CD4-positive, alpha-beta T cell (primary cell): ENCODE results near the gene RAMAC. TPM values are rescaled to one million over a fixed set of nuclear protein-coding genes. Genes with fewer than 3 reads are reported as not detected.

Source experiments
- ATAC-seq: fragments of 200-7000 bp; cut with Tn5 transposase; one replicate; pipeline ENCODE4 v1.10.0; 2022; ENCODE audit warnings: mild to moderate bottlenecking; ENCODE audit not compliant: poor library complexity
- CTCF ChIA-PET: fragments of 350-600 bp; sonication (Branson Sonifier 250); formaldehyde crosslinking; loops from one replicate; lab custom pipeline; 2021; ENCODE audit warnings: antibody characterized with exemption, inconsistent platforms; lab: Charles Lee
- POLR2A ChIA-PET: fragments of 350-600 bp; sonication (Branson Sonifier 250); formaldehyde crosslinking; loops from one replicate; lab custom pipeline; 2021; ENCODE audit warnings: antibody characterized with exemption, inconsistent platforms; lab: Charles Lee
- DNase-seq, 14 experiments: peaks; one replicate each; pipeline ENCODE4 v3.0.0-alpha.2; 2013 to 2020; ENCODE audit warnings: mixed read lengths in 2 of 14
- H3K27ac ChIP-seq, 2 donors: one replicate each; pipeline versions ENCODE4 v1.5.1 to v1.7.0; 2013; ENCODE audit warnings: low read length in 2 of 2, low read depth in 1 of 2, mild to moderate bottlenecking in 1 of 2
- H3K27me3 ChIP-seq, 2 experiments: 1 replicate in 1 of 2; 2 replicates in 1 of 2; pipeline versions ENCODE4 v1.6.1 to v1.7.0; 2013; ENCODE audit warnings: low read length in 2 of 2, control low read depth in 1 of 2, mild to moderate bottlenecking in 1 of 2, moderate library complexity in 1 of 2; ENCODE audit not compliant: insufficient read depth in 2 of 2, control insufficient read depth in 1 of 2
- H3K36me3 ChIP-seq: one replicate; pipeline ENCODE4 v1.6.1; 2013; ENCODE audit warnings: low read length, control low read depth; ENCODE audit not compliant: insufficient read depth
- H3K4me1 ChIP-seq: one replicate; pipeline ENCODE4 v1.6.1; 2013; ENCODE audit warnings: low read length, control low read depth; ENCODE audit not compliant: insufficient read depth
- H3K4me3 ChIP-seq: one replicate; pipeline ENCODE4 v1.5.1; 2013; ENCODE audit warnings: mild to moderate bottlenecking, low read length, moderate library complexity
- H3K9me3 ChIP-seq, 2 experiments: 1 replicate in 1 of 2; 2 replicates in 1 of 2; pipeline versions ENCODE4 v1.6.1 to v1.7.0; 2013; ENCODE audit warnings: low read length in 2 of 2, mild to moderate bottlenecking in 2 of 2, control low read depth in 1 of 2, moderate library complexity in 1 of 2; ENCODE audit not compliant: control insufficient read depth in 1 of 2, insufficient read depth in 1 of 2
- H3K27ac Mint-ChIP-seq: one replicate; pipeline ENCODE4 v1.8.0; 2020; ENCODE audit warnings: mixed read lengths
- H3K27me3 Mint-ChIP-seq: one replicate; pipeline ENCODE4 v1.8.0; 2021; ENCODE audit warnings: mixed read lengths
- H3K36me3 Mint-ChIP-seq: one replicate; pipeline ENCODE4 v1.8.0; 2021; ENCODE audit warnings: low read depth, mixed read lengths
- H3K4me1 Mint-ChIP-seq: one replicate; pipeline ENCODE4 v1.8.0; 2021; ENCODE audit warnings: low read depth, mixed read lengths
- H3K4me3 Mint-ChIP-seq: one replicate; pipeline ENCODE4 v1.8.0; 2020; ENCODE audit warnings: mild to moderate bottlenecking, mixed read lengths
- H3K9me3 Mint-ChIP-seq: one replicate; pipeline ENCODE4 v1.8.0; 2020; ENCODE audit warnings: mixed read lengths
- CTCF ChIP-seq: fragments of 200-600 bp; IDR thresholded peaks from one replicate; pipeline ENCODE4 v1.8.0; 2022; ENCODE audit warnings: antibody characterized with exemption, mild to moderate bottlenecking
- intact Hi-C, 2 experiments: fragments of 100-400 bp; cut with DNase I in 1 of 2; cut with micrococcal nuclease in 1 of 2; formaldehyde crosslinking; loops; one replicate each; pipeline versions ENCODE4 v1.15.1 to v1.9.0; 2023 to 2025; cut with DNase I, micrococcal nuclease
- total RNA-seq, 174 experiments: library from RNA in 2 of 174; stranded (reverse) in 2 of 174; gene quantifications; one replicate each; pipeline ENCODE4 v1.2.3 and lab custom pipeline; 2021 to 2026

RAMAC gene
- total RNA-seq, 2 experiments from 2014 or later: 25.5 to 26.5 TPM

- intact Hi-C loops: no loop called here
- Mint-ChIP-seq H3K27me3 (peaks cover 4% of the 10 kb centered on the region), H3K9me3 (no peaks in the 10 kb centered on the region), H3K4me1 (peaks cover 6% of the 10 kb centered on the region), H3K27ac (no peak within 1 kb of the TSS), H3K36me3 (no peaks in the 10 kb centered on the region), H3K4me3 (peak within 1 kb of the TSS; percentile 74)
- H3K27me3 ChIP-seq: peaks cover 25 to 33% of the 10 kb centered on the region in 2 experiments
- no peaks in the 10 kb centered on the region for H3K36me3 ChIP-seq
- ChIA-PET CTCF (no interaction called here), POLR2A (interaction anchor here (0.6 kb wide), 1 partner anchor 9 kb away, joined by 4 read pairs; no protein-coding TSS in a partner anchor)
- peaks cover 3% of the 10 kb centered on the region for H3K4me1 ChIP-seq
- peak in 4 of 14 experiments; percentile 3 to 37 (median 23) for DNase-seq
- ATAC-seq: peak; percentile 52
- H3K4me3 ChIP-seq: no peak within 1 kb of the TSS
- TF ChIP-seq CTCF: no peak
- H3K27ac ChIP-seq: no peak within 1 kb of the TSS
- H3K9me3 ChIP-seq: no peaks in the 10 kb centered on the region
Observed at GRCh38 chr15:82952158-82953081, 33.6 kb upstream of the RAMAC start, which contains the start of gene HOMER2. Gene HOMER2 (minus strand): TSS chr15:82952720. CDS start chr15:82952535, 185 bp downstream.

- Mint-ChIP-seq H3K36me3 (no peaks in the 10 kb centered on the region), H3K9me3 (no peaks in the 10 kb centered on the region), H3K4me3 (no peak overlapping the region), H3K27me3 (no peaks in the 10 kb centered on the region), H3K4me1 (no peaks in the 10 kb centered on the region), H3K27ac (no peak overlapping the region)
- DNase-seq (no peak), ATAC-seq (no peak)
- no peak for TF ChIP-seq CTCF
- intact Hi-C loops: no loop called here
- Histone ChIP-seq H3K27ac (no peak overlapping the region), H3K4me1 (no peaks in the 10 kb centered on the region), H3K36me3 (no peaks in the 10 kb centered on the region), H3K9me3 (no peaks in the 10 kb centered on the region), H3K4me3 (no peak overlapping the region), H3K27me3 (no peaks in the 10 kb centered on the region)
- POLR2A ChIA-PET: no interaction called here
- CTCF ChIA-PET: no interaction called here
Observed at GRCh38 chr15:82958638-82959037, 27.4 kb upstream of the RAMAC start.

GRCh38 chr15:82959423-82959822 is 26.6 kb upstream of the RAMAC start:
- Mint-ChIP-seq H3K9me3 (no peaks in the 10 kb centered on the region), H3K27me3 (no peaks in the 10 kb centered on the region), H3K4me1 (no peaks in the 10 kb centered on the region), H3K27ac (no peak overlapping the region), H3K36me3 (no peaks in the 10 kb centered on the region), H3K4me3 (no peak overlapping the region)
- TF ChIP-seq CTCF: no peak
- no peaks in the 10 kb centered on the region for H3K27me3 ChIP-seq
- H3K4me1 ChIP-seq: no peaks in the 10 kb centered on the region
- no peak overlapping the region for H3K4me3 ChIP-seq
- intact Hi-C loops: no loop called here
- POLR2A ChIA-PET: no interaction called here
- H3K27ac ChIP-seq: no peak overlapping the region
- no peaks in the 10 kb centered on the region for H3K36me3 ChIP-seq
- CTCF ChIA-PET: no interaction called here
- ATAC-seq: no peak
- no peak for DNase-seq
- H3K9me3 ChIP-seq: no peaks in the 10 kb centered on the region
